ENCODE measurements around the gene HDAC4. TPM values are rescaled to one million over a fixed set of nuclear protein-coding genes. Genes with fewer than 3 reads are reported as not detected.

Gene HDAC4
- total RNA-seq, 1 donor: 28.3 TPM

- TF ChIP-seq CTCF (IDR thresholded peaks at IDR 0.05; ENCODE audit: insufficient read depth, low read length): peak; percentile 60
- peak; percentile 85 for DNase-seq (ENCODE audit: low read depth)
- H3K4me3 ChIP-seq (ENCODE audit: low read depth, low read length): no peak overlapping the region
Measured at GRCh38 chr2:239290618-239291474, 110.0 kb downstream of the HDAC4 start.

DNA sequence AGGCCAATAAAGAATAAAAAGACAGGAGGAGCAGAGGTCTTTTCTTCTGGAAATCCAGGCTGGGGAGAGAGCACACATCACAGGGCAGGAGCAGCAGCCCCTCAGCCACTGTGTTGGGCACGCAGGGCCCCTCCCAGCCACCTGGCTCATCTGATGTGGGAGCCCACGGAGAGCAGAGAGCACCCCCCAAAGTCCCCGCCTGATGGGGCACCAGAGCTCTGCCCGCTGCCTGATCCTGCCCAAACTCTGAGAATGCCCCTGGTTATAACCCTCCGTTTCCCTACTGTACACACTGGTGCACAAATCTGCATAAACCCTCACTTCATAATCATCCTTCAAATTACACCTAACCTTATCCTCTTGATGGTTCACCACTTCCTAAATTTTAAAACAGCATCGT is 111.3 kb downstream of the HDAC4 start:
- TF ChIP-seq CTCF (IDR thresholded peaks at IDR 0.05; ENCODE audit: insufficient read depth, low read length): no peak
- DNase-seq (ENCODE audit: low read depth): no peak

GRCh38 chr2:239288951-239289511 is 111.8 kb downstream of the HDAC4 start:
- DNase-seq (ENCODE audit: low read depth): peak; percentile 57
- no peak for TF ChIP-seq CTCF (IDR thresholded peaks at IDR 0.05; ENCODE audit: insufficient read depth, low read length)
- peak overlapping the region; percentile 40 for H3K4me3 ChIP-seq (ENCODE audit: low read depth, low read length)

More for the DNA sequence above, 111.3 kb downstream of the HDAC4 start:
- H3K4me3 ChIP-seq (ENCODE audit: low read depth, low read length): no peak overlapping the region

DNA sequence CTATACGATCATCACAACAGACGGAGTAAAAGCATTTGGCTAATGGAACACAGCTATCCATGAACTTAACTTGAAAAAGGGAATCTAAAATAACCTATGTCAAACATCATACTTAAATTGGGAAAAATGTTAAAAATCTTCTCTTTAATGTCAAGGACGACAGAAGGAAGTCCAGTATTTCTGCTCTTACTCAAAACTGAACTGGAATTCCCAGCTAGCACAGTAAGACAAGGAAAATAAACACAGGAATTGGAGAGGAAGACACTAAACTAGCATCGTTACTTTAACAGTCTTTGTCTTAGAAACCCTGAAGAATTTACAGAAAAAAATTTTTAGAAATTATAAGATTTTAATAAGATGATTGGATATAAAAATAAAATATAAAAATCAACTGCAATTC is 112.6 kb downstream of the HDAC4 start:
- H3K4me3 ChIP-seq (ENCODE audit: low read depth, low read length): no peak overlapping the region
- DNase-seq (ENCODE audit: low read depth): no peak

DNA sequence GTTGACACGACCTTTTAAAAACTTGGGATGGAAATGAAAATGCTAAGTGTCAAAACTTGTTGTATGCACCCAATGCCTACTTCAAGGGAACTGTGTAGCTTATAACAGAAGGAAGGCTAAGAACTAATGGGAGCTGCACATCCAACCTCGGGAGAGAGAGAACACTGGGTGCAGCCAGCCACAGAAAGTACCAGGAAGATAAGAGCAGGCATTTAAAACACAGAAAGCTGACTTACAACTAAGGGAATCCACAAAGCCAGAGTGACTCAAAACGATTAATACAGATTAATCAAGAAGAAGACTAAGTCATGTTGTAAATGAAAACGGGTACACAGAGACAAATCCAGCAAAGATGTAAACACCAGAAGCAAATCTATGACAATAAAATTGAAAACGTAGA is 113.4 kb downstream of the HDAC4 start:
- TF ChIP-seq CTCF (IDR thresholded peaks at IDR 0.05; ENCODE audit: insufficient read depth, low read length): no peak
- H3K4me3 ChIP-seq (ENCODE audit: low read depth, low read length): no peak overlapping the region
- DNase-seq (ENCODE audit: low read depth): peak; percentile 56

More for the DNA sequence above, 112.6 kb downstream of the HDAC4 start:
- TF ChIP-seq CTCF (IDR thresholded peaks at IDR 0.05; ENCODE audit: insufficient read depth, low read length): no peak

DNA sequence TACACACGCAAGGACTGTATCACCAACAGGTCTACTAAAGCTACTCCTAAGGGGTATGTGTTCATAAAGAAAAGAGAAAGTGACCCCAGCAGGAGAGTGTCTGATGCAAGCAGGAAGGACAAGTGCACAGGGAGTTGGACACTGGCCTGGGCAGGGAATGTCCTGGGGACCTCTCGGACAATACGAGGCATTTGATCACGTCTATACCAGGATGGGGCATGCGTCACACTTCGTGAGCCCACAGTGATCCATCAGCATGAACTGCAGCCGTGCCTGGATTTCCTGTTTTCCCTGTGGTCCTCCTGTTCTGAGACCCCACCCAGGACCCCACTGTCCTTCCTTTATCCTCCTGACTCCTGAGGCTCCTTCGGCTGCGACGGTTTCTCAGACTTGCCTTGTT is 113.9 kb downstream of the HDAC4 start:
- DNase-seq (ENCODE audit: low read depth): no peak
- TF ChIP-seq CTCF (IDR thresholded peaks at IDR 0.05; ENCODE audit: insufficient read depth, low read length): no peak
- H3K4me3 ChIP-seq (ENCODE audit: low read depth, low read length): no peak overlapping the region

Data from fibroblast of the aortic adventitia (primary cell).